Endothelial cell of umbilical vein (primary cell): ENCODE measurements around the gene GSDME. TPM values are rescaled to one million over a fixed set of nuclear protein-coding genes. Genes with fewer than 3 reads are reported as not detected.

ENCODE experiments used
- BruUV-seq: library from RNA; stranded (reverse); fragments of 400-500 nt; replicated peaks from 2 replicates; lab custom pipeline; 2021; lab: Mats Ljungman, UMichigan
- CTCF ChIA-PET: fragments of 300-600, 350-600 bp; sonication (Branson Sonifier 250); formaldehyde crosslinking; loops from one replicate; lab custom pipeline; 2021; ENCODE audit warnings: antibody characterized with exemption, inconsistent platforms; lab: Charles Lee
- POLR2A ChIA-PET: fragments of 300-600, 350-600 bp; sonication (Branson Sonifier 250); formaldehyde crosslinking; loops from one replicate; lab custom pipeline; 2021; ENCODE audit warnings: antibody characterized with exemption, inconsistent platforms; lab: Charles Lee
- DNase-seq: peaks from one replicate; pipeline ENCODE4 v3.0.0-alpha.2; 2011; ENCODE audit warnings: low read depth, low spot score
- FAIRE-seq: peaks from 2 replicates; lab custom pipeline; 2011; peaks lifted over from hg19 to GRCh38; lab: Jason Lieb, UNC
- H2AFZ ChIP-seq: 2 replicates; pipeline ENCODE4 v1.6.0; 2012; ENCODE audit warnings: low read depth, low read length, control low read depth, inconsistent platforms
- H3K27ac ChIP-seq: 2 replicates; pipeline ENCODE4 v1.5.1; 2011; ENCODE audit warnings: low read depth, mild to moderate bottlenecking, control low read depth, low read length, moderate library complexity; ENCODE audit not compliant: insufficient read depth
- H3K27me3 ChIP-seq, 2 experiments: 2 replicates each; pipeline versions ENCODE4 v1.6.0 to v1.6.1; 2011; ENCODE audit warnings: low read length in 2 of 2, mixed read lengths in 1 of 2; ENCODE audit not compliant: control insufficient read depth in 2 of 2, insufficient read depth in 2 of 2
- H3K36me3 ChIP-seq, 2 experiments: 2 replicates in 1 of 2; 3 replicates in 1 of 2; pipeline ENCODE4 v1.5.1; 2011; ENCODE audit warnings: low read length in 2 of 2, mild to moderate bottlenecking in 1 of 2, moderate library complexity in 1 of 2; ENCODE audit not compliant: control insufficient read depth in 2 of 2, insufficient read depth in 2 of 2; ENCODE audit errors: extremely low read depth in 1 of 2
- H3K4me1 ChIP-seq: 3 replicates; pipeline ENCODE4 v1.5.1; 2011; ENCODE audit warnings: mild to moderate bottlenecking, low read length; ENCODE audit not compliant: control insufficient read depth, insufficient read depth; ENCODE audit errors: extremely low read depth
- H3K4me2 ChIP-seq: 2 replicates; pipeline ENCODE4 v1.6.1; 2011; ENCODE audit warnings: low read length, control low read depth, mixed read lengths; ENCODE audit not compliant: insufficient read depth
- H3K4me3 ChIP-seq, 3 experiments: fragments of 200-600 bp in 1 of 3; sonication (generic), shearing (Covaris generic) in 1 of 3; replicated peaks in 1 of 3; 2 replicates each; pipeline ENCODE4 v1.5.1; 2011 to 2016; ENCODE audit warnings: control low read depth in 3 of 3, low read length in 3 of 3, mild to moderate bottlenecking in 2 of 3, inconsistent platforms in 1 of 3, low read depth in 1 of 3, moderate library complexity in 1 of 3; ENCODE audit not compliant: insufficient read depth in 1 of 3
- H3K79me2 ChIP-seq: 2 replicates; pipeline ENCODE4 v1.6.0; 2012; ENCODE audit warnings: low read length, inconsistent platforms; ENCODE audit not compliant: control insufficient read depth, insufficient read depth
- H3K9ac ChIP-seq: replicated peaks from 2 replicates; pipeline ENCODE3; 2011; ENCODE audit warnings: low read length, control low read depth; ENCODE audit not compliant: insufficient read depth; ENCODE audit errors: extremely low read depth
- H3K9me1 ChIP-seq: replicated peaks from 3 replicates; pipeline ENCODE4 v1.6.0; 2011; ENCODE audit warnings: mild to moderate bottlenecking, low read length; ENCODE audit not compliant: control insufficient read depth, insufficient read depth; ENCODE audit errors: extremely low read depth
- H3K9me3 ChIP-seq: replicated peaks from 2 replicates; pipeline ENCODE4 v1.5.1; 2012; ENCODE audit warnings: low read length, inconsistent platforms; ENCODE audit not compliant: control insufficient read depth, insufficient read depth
- H4K20me1 ChIP-seq: replicated peaks from 2 replicates; pipeline ENCODE3; 2011; ENCODE audit warnings: mild to moderate bottlenecking, low read length; ENCODE audit not compliant: control insufficient read depth, insufficient read depth; ENCODE audit errors: extremely low read depth
- CTCF ChIP-seq, 2 donors: IDR thresholded peaks; 1 replicate in 1 of 2; 2 replicates in 1 of 2; pipeline ENCODE4 v1.5.1; 2011; ENCODE audit warnings: low read length in 2 of 2, mild to moderate bottlenecking in 2 of 2, moderate library complexity in 2 of 2, control low read depth in 1 of 2, inconsistent platforms in 1 of 2, low read depth in 1 of 2; ENCODE audit not compliant: insufficient read depth in 1 of 2; ENCODE audit errors: extremely low read depth in 1 of 2
- EZH2 ChIP-seq: IDR thresholded peaks from 2 replicates; pipeline ENCODE4 v1.6.1; 2012; ENCODE audit warnings: borderline replicate concordance, low read depth, mild to moderate bottlenecking, moderate library complexity, low read length, inconsistent platforms; ENCODE audit not compliant: severe bottlenecking
- FOS ChIP-seq: IDR thresholded peaks from 2 replicates; pipeline ENCODE4 v1.6.1; 2011; ENCODE audit warnings: mild to moderate bottlenecking, low read length, moderate library complexity, borderline replicate concordance; ENCODE audit not compliant: insufficient read depth
- GATA2 ChIP-seq: IDR thresholded peaks from 2 replicates; pipeline ENCODE4 v1.7.0; 2011; ENCODE audit warnings: low read depth, mild to moderate bottlenecking, moderate library complexity, mixed read lengths, low read length; ENCODE audit not compliant: insufficient read length, insufficient read depth
- JUN ChIP-seq: IDR thresholded peaks from 2 replicates; pipeline ENCODE4 v1.6.1; 2011; ENCODE audit warnings: borderline replicate concordance, low read depth; ENCODE audit not compliant: insufficient read length, insufficient read depth
- MAX ChIP-seq: IDR thresholded peaks from 2 replicates; pipeline ENCODE4 v1.6.1; 2011; ENCODE audit not compliant: insufficient read depth, insufficient read length
- MYC ChIP-seq: IDR thresholded peaks from one replicate; pipeline ENCODE4 v1.6.1; 2011; ENCODE audit warnings: mild to moderate bottlenecking, low read depth, low read length
- POLR2A ChIP-seq: IDR thresholded peaks from 2 replicates; pipeline ENCODE4 v1.6.1; 2012; ENCODE audit warnings: low read depth, mild to moderate bottlenecking, control low read depth, low read length
- POLR2AphosphoS5 ChIP-seq: IDR thresholded peaks from 2 replicates; pipeline ENCODE4 v1.6.1; 2012; ENCODE audit warnings: low read depth, mild to moderate bottlenecking, control low read depth, low read length, moderate library complexity; ENCODE audit not compliant: insufficient read depth
- dilution Hi-C: fragments of 300-500 bp; cut with MboI; formaldehyde crosslinking; loops from one replicate; pipeline ENCODE4 v1.15.0; 2019; ENCODE audit warnings: low sequenced_read_pairs; ENCODE audit not compliant: extremely low pct_ligation_motif_present
- intact Hi-C: fragments of 100-400 bp; cut with micrococcal nuclease; formaldehyde crosslinking; loops from one replicate; pipeline ENCODE4 v1.10.0; 2022
- polyA plus RNA-seq, 4 experiments: library from polyadenylated mRNA; depleted of rRNA in 3 of 4; stranded (reverse) in 3 of 4; unstranded in 1 of 4; fragments of >200 nt; gene quantifications; 2 replicates each; pipeline versions ENCODE4 v1.2.1 to v1.2.3, GENCODE V29; 2011 to 2012; ENCODE audit warnings: missing spikeins in 1 of 4
- total RNA-seq: library from RNA; stranded (reverse); gene quantifications from 2 replicates; pipeline ENCODE4 v1.2.3, GENCODE V29; 2021

Gene GSDME
- total and polyA plus RNA-seq, 2 donors (not counting 3 experiments of a cell fraction or from before 2014, with no cell fraction given), result 21.1 to 23.4 TPM

GRCh38 chr7:24725554-24726241, 31.6 kb downstream of the GSDME start:
- no peaks in the 10 kb centered on the region for H3K9me1 ChIP-seq
- no peak overlapping the region for H3K9ac ChIP-seq
- no peak overlapping the region for H3K27ac ChIP-seq
- H3K36me3 ChIP-seq, result no peaks in the 10 kb centered on the region
- no peak overlapping the region for H3K4me2 ChIP-seq
- intact Hi-C loops, result loop anchor here (5.0 kb wide), 1 partner anchor 153 kb away; the partner anchor contains the start of gene PALS2
- H3K79me2 ChIP-seq, result no peaks in the 10 kb centered on the region
- DNase-seq (no peak), FAIRE-seq (no peak)
- H3K27me3 ChIP-seq, result no peaks in the 10 kb centered on the region
- H2AFZ ChIP-seq, result no peak overlapping the region
- BruUV-seq, result no TSS peak
- no peaks in the 10 kb centered on the region for H4K20me1 ChIP-seq
- H3K9me3 ChIP-seq, result no peaks in the 10 kb centered on the region
- dilution Hi-C loops, result no loop called here
- no peak overlapping the region for H3K4me3 ChIP-seq
- H3K4me1 ChIP-seq, result peaks cover 16% of the 10 kb centered on the region
- no peak for TF ChIP-seq FOS
- no peak for TF ChIP-seq POLR2A
- no peak for TF ChIP-seq POLR2AphosphoS5
- ChIA-PET CTCF (interaction anchor here (0.8 kb wide), 1 partner anchor 1029 kb away, joined by 4 read pairs; no protein-coding TSS in a partner anchor), POLR2A (no interaction called here)

- CTCF ChIA-PET, result interaction anchor here (1.3 kb wide), 1 partner anchor 368 kb away, joined by 3 read pairs; no protein-coding TSS in a partner anchor
- Histone ChIP-seq H3K9me3 (no peaks in the 10 kb centered on the region), H3K36me3 (no peaks in the 10 kb centered on the region), H3K27me3 (no peaks in the 10 kb centered on the region), H2AFZ (no peak overlapping the region), H3K4me2 (no peak overlapping the region), H3K9ac (no peak overlapping the region), H4K20me1 (no peaks in the 10 kb centered on the region), H3K27ac (no peak overlapping the region), H3K9me1 (no peaks in the 10 kb centered on the region), H3K79me2 (no peaks in the 10 kb centered on the region), H3K4me1 (peaks cover 11% of the 10 kb centered on the region), H3K4me3 (no peak overlapping the region)
- dilution Hi-C loops (no loop called here), intact Hi-C loops (loop anchor here (5.0 kb wide), 1 partner anchor 152 kb away; the partner anchor contains the start of gene PALS2)
- no peak for FAIRE-seq
- no TSS peak for BruUV-seq
- POLR2A ChIA-PET, result no interaction called here
- no peak for DNase-seq
- no peak for TF ChIP-seq POLR2A
- TF ChIP-seq GATA2, result no peak
- TF ChIP-seq FOS, result no peak
- no peak for TF ChIP-seq POLR2AphosphoS5
- no peak for TF ChIP-seq JUN
- no peak for TF ChIP-seq CTCF (IDR thresholded peaks at IDR 0.05; ENCODE audit: extremely low read depth in 1 of 2, insufficient read depth in 1 of 2, low read depth in 1 of 2, low read length in 2 of 2)
- TF ChIP-seq MAX, result no peak
- no peak for TF ChIP-seq EZH2
- TF ChIP-seq MYC, result no peak
Observed at GRCh38 chr7:24724451-24725190, 32.6 kb downstream of the GSDME start.
